PC-3 (cell line): ENCODE results near the gene SIGMAR1. TPM values are rescaled to one million over a fixed set of nuclear protein-coding genes. Genes with fewer than 3 reads are reported as not detected.
A peak's percentile ranks its signal among the peaks of the same experiment; 100 is the strongest.

Source experiments
- ATAC-seq: fragments of 200-7000 bp; cut with Tn5 transposase; 2 replicates; pipeline ENCODE4 v1.9.1; 2020; ENCODE audit warnings: mild to moderate bottlenecking, moderate library complexity
- BruUV-seq: library from RNA; stranded (reverse); fragments of 400-500 nt; replicated peaks from 2 replicates; lab custom pipeline; 2021; lab: Mats Ljungman, UMichigan
- CTCF ChIA-PET: fragments of 300-600 bp; sonication (Branson Sonifier 250); formaldehyde crosslinking; loops from one replicate; lab custom pipeline; 2022; ENCODE audit warnings: antibody characterized with exemption; lab: Charles Lee
- POLR2A ChIA-PET: fragments of 300-600 bp; sonication (Branson Sonifier 250); formaldehyde crosslinking; loops from one replicate; lab custom pipeline; 2022; ENCODE audit warnings: antibody characterized with exemption; ENCODE audit not compliant: unreplicated experiment; lab: Charles Lee
- DNase-seq: peaks from one replicate; pipeline ENCODE4 v3.0.0-alpha.2; 2015
- H2AFZ ChIP-seq: fragments of 300-600 bp; sonication (generic); 2 replicates; pipeline ENCODE4 v1.6.0; 2016; ENCODE audit warnings: antibody characterized with exemption, low read length
- H3F3A ChIP-seq: fragments of 300-600 bp; sonication (generic); one replicate; pipeline ENCODE4 v1.6.0; 2017; ENCODE audit warnings: antibody characterized with exemption, low read length, control low read depth, mild to moderate bottlenecking; ENCODE audit not compliant: unreplicated experiment
- H3K27ac ChIP-seq: fragments of 300-600 bp; sonication (generic); 2 replicates; pipeline ENCODE4 v1.5.1; 2016; ENCODE audit warnings: mild to moderate bottlenecking, low read length
- H3K27me3 ChIP-seq: fragments of 300-600 bp; sonication (generic); 2 replicates; pipeline ENCODE4 v1.6.1; 2016; ENCODE audit warnings: low read length, mixed read lengths
- H3K36me3 ChIP-seq: fragments of 300-600 bp; sonication (generic); 2 replicates; pipeline ENCODE4 v1.6.1; 2016; ENCODE audit warnings: low read depth, mixed run types, low read length, mixed read lengths
- H3K4me1 ChIP-seq: fragments of 300-600 bp; sonication (generic); 2 replicates; pipeline ENCODE4 v1.5.1; 2016; ENCODE audit warnings: low read length; ENCODE audit not compliant: insufficient read depth
- H3K4me2 ChIP-seq: fragments of 300-600 bp; sonication (generic); 2 replicates; pipeline ENCODE4 v1.6.0; 2016; ENCODE audit warnings: low read length
- H3K4me3 ChIP-seq: fragments of 300-600 bp; sonication (generic); 2 replicates; pipeline ENCODE4 v1.5.1; 2016; ENCODE audit warnings: mild to moderate bottlenecking, low read length, mixed read lengths
- H3K79me2 ChIP-seq: fragments of 300-600 bp; sonication (generic); 2 replicates; pipeline ENCODE4 v1.6.1; 2017; ENCODE audit warnings: low read length, mixed read lengths
- H3K9ac ChIP-seq: fragments of 300-600 bp; sonication (generic); 2 replicates; pipeline ENCODE4 v1.6.0; 2016; ENCODE audit warnings: mild to moderate bottlenecking, low read length
- H3K9me2 ChIP-seq: fragments of 300-600 bp; sonication (generic); replicated peaks from 2 replicates; pipeline ENCODE4 v1.6.1; 2016; ENCODE audit warnings: mixed run types, low read length, mixed read lengths
- H3K9me3 ChIP-seq: fragments of 300-600 bp; sonication (generic); 2 replicates; pipeline ENCODE4 v1.6.1; 2016; ENCODE audit warnings: low read length, mixed read lengths
- H4K20me1 ChIP-seq: fragments of 300-600 bp; sonication (generic); 2 replicates; pipeline ENCODE4 v1.6.1; 2016; ENCODE audit warnings: low read length, mixed read lengths
- CTCF ChIP-seq: fragments of 300-600 bp; sonication (generic); conservative IDR thresholded peaks from 2 replicates; pipeline ENCODE4 v1.5.1; 2017; ENCODE audit warnings: antibody characterized with exemption, low read depth, mild to moderate bottlenecking, low read length
- EZH2 ChIP-seq: fragments of 300-600 bp; sonication (generic); IDR thresholded peaks from one replicate; pipeline ENCODE4 v1.6.1; 2017; ENCODE audit warnings: antibody characterized with exemption, mild to moderate bottlenecking, low read length; ENCODE audit not compliant: unreplicated experiment
- EZH2phosphoT487 ChIP-seq: fragments of 300-600 bp; sonication (generic); IDR thresholded peaks from 2 replicates; pipeline ENCODE4 v1.6.1; 2018; ENCODE audit warnings: mild to moderate bottlenecking, antibody characterized with exemption, low read length, borderline replicate concordance
- intact Hi-C: fragments of 100-400 bp; cut with micrococcal nuclease; formaldehyde crosslinking; loops from 2 replicates; pipeline ENCODE4 v1.9.0; 2023
- total RNA-seq: library from RNA; depleted of rRNA; stranded (reverse); fragments of >200 nt; gene quantifications from 2 replicates; pipeline ENCODE4 v1.2.3, GENCODE V29; 2014

SIGMAR1 gene
- total RNA-seq, 1 experiment from 2014 or later, result 96.7 TPM

GRCh38 chr9:34684145-34684544, 46.6 kb upstream of the SIGMAR1 start:
- DNase-seq (no peak), ATAC-seq (no peak)
- intact Hi-C loops, result no loop called here
- TF ChIP-seq EZH2 (no peak), CTCF (no peak), EZH2phosphoT487 (no peak)
- H3K9me3 ChIP-seq, result no peaks in the 10 kb centered on the region
- no TSS peak for BruUV-seq
- CTCF ChIA-PET, result no interaction called here
- POLR2A ChIA-PET, result no interaction called here
- H3K9ac ChIP-seq, result no peak overlapping the region
- H4K20me1 ChIP-seq, result no peaks in the 10 kb centered on the region
- H3K9me2 ChIP-seq, result no peaks in the 10 kb centered on the region
- H3K4me3 ChIP-seq, result no peak overlapping the region
- no peaks in the 10 kb centered on the region for H3K79me2 ChIP-seq
- no peaks in the 10 kb centered on the region for H3K36me3 ChIP-seq
- no peak overlapping the region for H3K27ac ChIP-seq
- H3K4me1 ChIP-seq, result no peaks in the 10 kb centered on the region
- no peak overlapping the region for H3K4me2 ChIP-seq
- H3K27me3 ChIP-seq, result no peaks in the 10 kb centered on the region
- no peak overlapping the region for H2AFZ ChIP-seq
- H3F3A ChIP-seq, result no peaks in the 10 kb centered on the region

GRCh38 chr9:34675869-34676268, 38.3 kb upstream of the SIGMAR1 start:
- Histone ChIP-seq H4K20me1 (no peaks in the 10 kb centered on the region), H3K27ac (no peak overlapping the region), H3K79me2 (no peaks in the 10 kb centered on the region), H3K9me3 (no peaks in the 10 kb centered on the region), H3K4me1 (no peaks in the 10 kb centered on the region), H3K9me2 (no peaks in the 10 kb centered on the region), H3K9ac (no peak overlapping the region), H3K27me3 (no peaks in the 10 kb centered on the region), H3K4me2 (no peak overlapping the region), H3K36me3 (no peaks in the 10 kb centered on the region), H3K4me3 (no peak overlapping the region), H3F3A (no peaks in the 10 kb centered on the region), H2AFZ (no peak overlapping the region)
- BruUV-seq, result no TSS peak
- ATAC-seq, result no peak
- TF ChIP-seq EZH2 (no peak), CTCF (no peak), EZH2phosphoT487 (no peak)
- no peak for DNase-seq
- CTCF ChIA-PET, result no interaction called here
- POLR2A ChIA-PET, result no interaction called here
- intact Hi-C loops, result loop anchor here (1.0 kb wide), 1 partner anchor 26 kb away; no protein-coding TSS in a partner anchor

GRCh38 chr9:34675048-34675714, 37.6 kb upstream of the SIGMAR1 start:
- H3K36me3 ChIP-seq, result no peaks in the 10 kb centered on the region
- H3K27me3 ChIP-seq, result no peaks in the 10 kb centered on the region
- no peak overlapping the region for H3K4me3 ChIP-seq
- no TSS peak for BruUV-seq
- H3K4me2 ChIP-seq, result no peak overlapping the region
- ChIA-PET CTCF (no interaction called here), POLR2A (no interaction called here)
- H3K79me2 ChIP-seq, result no peaks in the 10 kb centered on the region
- no peaks in the 10 kb centered on the region for H3K4me1 ChIP-seq
- no peak overlapping the region for H3K27ac ChIP-seq
- H4K20me1 ChIP-seq, result no peaks in the 10 kb centered on the region
- TF ChIP-seq EZH2 (no peak), EZH2phosphoT487 (no peak), CTCF (peak; percentile 85)
- H3F3A ChIP-seq, result no peaks in the 10 kb centered on the region
- no peak overlapping the region for H2AFZ ChIP-seq
- peak; percentile 72 for DNase-seq
- intact Hi-C loops, result loop anchor here (1.0 kb wide), 1 partner anchor 27 kb away; no protein-coding TSS in a partner anchor
- ATAC-seq, result peak; percentile 85
- no peaks in the 10 kb centered on the region for H3K9me2 ChIP-seq
- H3K9me3 ChIP-seq, result no peaks in the 10 kb centered on the region
- H3K9ac ChIP-seq, result no peak overlapping the region
